Endothelial cell of umbilical vein (primary cell): ENCODE measurements around the gene TCERG1L. TPM values are rescaled to one million over a fixed set of nuclear protein-coding genes. Genes with fewer than 3 reads are reported as not detected.

ENCODE experiments used
- BruUV-seq: library from RNA; stranded (reverse); fragments of 400-500 nt; replicated peaks from 2 replicates; lab custom pipeline; 2021; lab: Mats Ljungman, UMichigan
- CTCF ChIA-PET: fragments of 300-600, 350-600 bp; sonication (Branson Sonifier 250); formaldehyde crosslinking; loops from one replicate; lab custom pipeline; 2021; ENCODE audit warnings: antibody characterized with exemption, inconsistent platforms; lab: Charles Lee
- POLR2A ChIA-PET: fragments of 300-600, 350-600 bp; sonication (Branson Sonifier 250); formaldehyde crosslinking; loops from one replicate; lab custom pipeline; 2021; ENCODE audit warnings: antibody characterized with exemption, inconsistent platforms; lab: Charles Lee
- DNase-seq: peaks from one replicate; pipeline ENCODE4 v3.0.0-alpha.2; 2011; ENCODE audit warnings: low read depth, low spot score
- FAIRE-seq: peaks from 2 replicates; lab custom pipeline; 2011; peaks lifted over from hg19 to GRCh38; lab: Jason Lieb, UNC
- H2AFZ ChIP-seq: 2 replicates; pipeline ENCODE4 v1.6.0; 2012; ENCODE audit warnings: low read depth, low read length, control low read depth, inconsistent platforms
- H3K27ac ChIP-seq: 2 replicates; pipeline ENCODE4 v1.5.1; 2011; ENCODE audit warnings: low read depth, mild to moderate bottlenecking, control low read depth, low read length, moderate library complexity; ENCODE audit not compliant: insufficient read depth
- H3K27me3 ChIP-seq, 2 experiments: 2 replicates each; pipeline versions ENCODE4 v1.6.0 to v1.6.1; 2011; ENCODE audit warnings: low read length in 2 of 2, mixed read lengths in 1 of 2; ENCODE audit not compliant: control insufficient read depth in 2 of 2, insufficient read depth in 2 of 2
- H3K36me3 ChIP-seq, 2 experiments: 2 replicates in 1 of 2; 3 replicates in 1 of 2; pipeline ENCODE4 v1.5.1; 2011; ENCODE audit warnings: low read length in 2 of 2, mild to moderate bottlenecking in 1 of 2, moderate library complexity in 1 of 2; ENCODE audit not compliant: control insufficient read depth in 2 of 2, insufficient read depth in 2 of 2; ENCODE audit errors: extremely low read depth in 1 of 2
- H3K4me1 ChIP-seq: 3 replicates; pipeline ENCODE4 v1.5.1; 2011; ENCODE audit warnings: mild to moderate bottlenecking, low read length; ENCODE audit not compliant: control insufficient read depth, insufficient read depth; ENCODE audit errors: extremely low read depth
- H3K4me2 ChIP-seq: 2 replicates; pipeline ENCODE4 v1.6.1; 2011; ENCODE audit warnings: low read length, control low read depth, mixed read lengths; ENCODE audit not compliant: insufficient read depth
- H3K4me3 ChIP-seq, 3 experiments: fragments of 200-600 bp in 1 of 3; sonication (generic), shearing (Covaris generic) in 1 of 3; replicated peaks in 1 of 3; 2 replicates each; pipeline ENCODE4 v1.5.1; 2011 to 2016; ENCODE audit warnings: control low read depth in 3 of 3, low read length in 3 of 3, mild to moderate bottlenecking in 2 of 3, inconsistent platforms in 1 of 3, low read depth in 1 of 3, moderate library complexity in 1 of 3; ENCODE audit not compliant: insufficient read depth in 1 of 3
- H3K79me2 ChIP-seq: 2 replicates; pipeline ENCODE4 v1.6.0; 2012; ENCODE audit warnings: low read length, inconsistent platforms; ENCODE audit not compliant: control insufficient read depth, insufficient read depth
- H3K9ac ChIP-seq: replicated peaks from 2 replicates; pipeline ENCODE3; 2011; ENCODE audit warnings: low read length, control low read depth; ENCODE audit not compliant: insufficient read depth; ENCODE audit errors: extremely low read depth
- H3K9me1 ChIP-seq: replicated peaks from 3 replicates; pipeline ENCODE4 v1.6.0; 2011; ENCODE audit warnings: mild to moderate bottlenecking, low read length; ENCODE audit not compliant: control insufficient read depth, insufficient read depth; ENCODE audit errors: extremely low read depth
- H3K9me3 ChIP-seq: replicated peaks from 2 replicates; pipeline ENCODE4 v1.5.1; 2012; ENCODE audit warnings: low read length, inconsistent platforms; ENCODE audit not compliant: control insufficient read depth, insufficient read depth
- H4K20me1 ChIP-seq: replicated peaks from 2 replicates; pipeline ENCODE3; 2011; ENCODE audit warnings: mild to moderate bottlenecking, low read length; ENCODE audit not compliant: control insufficient read depth, insufficient read depth; ENCODE audit errors: extremely low read depth
- EZH2 ChIP-seq: IDR thresholded peaks from 2 replicates; pipeline ENCODE4 v1.6.1; 2012; ENCODE audit warnings: borderline replicate concordance, low read depth, mild to moderate bottlenecking, moderate library complexity, low read length, inconsistent platforms; ENCODE audit not compliant: severe bottlenecking
- FOS ChIP-seq: IDR thresholded peaks from 2 replicates; pipeline ENCODE4 v1.6.1; 2011; ENCODE audit warnings: mild to moderate bottlenecking, low read length, moderate library complexity, borderline replicate concordance; ENCODE audit not compliant: insufficient read depth
- GATA2 ChIP-seq: IDR thresholded peaks from 2 replicates; pipeline ENCODE4 v1.7.0; 2011; ENCODE audit warnings: low read depth, mild to moderate bottlenecking, moderate library complexity, mixed read lengths, low read length; ENCODE audit not compliant: insufficient read length, insufficient read depth
- JUN ChIP-seq: IDR thresholded peaks from 2 replicates; pipeline ENCODE4 v1.6.1; 2011; ENCODE audit warnings: borderline replicate concordance, low read depth; ENCODE audit not compliant: insufficient read length, insufficient read depth
- MYC ChIP-seq: IDR thresholded peaks from one replicate; pipeline ENCODE4 v1.6.1; 2011; ENCODE audit warnings: mild to moderate bottlenecking, low read depth, low read length
- POLR2A ChIP-seq: IDR thresholded peaks from 2 replicates; pipeline ENCODE4 v1.6.1; 2012; ENCODE audit warnings: low read depth, mild to moderate bottlenecking, control low read depth, low read length
- POLR2AphosphoS5 ChIP-seq: IDR thresholded peaks from 2 replicates; pipeline ENCODE4 v1.6.1; 2012; ENCODE audit warnings: low read depth, mild to moderate bottlenecking, control low read depth, low read length, moderate library complexity; ENCODE audit not compliant: insufficient read depth
- dilution Hi-C: fragments of 300-500 bp; cut with MboI; formaldehyde crosslinking; loops from one replicate; pipeline ENCODE4 v1.15.0; 2019; ENCODE audit warnings: low sequenced_read_pairs; ENCODE audit not compliant: extremely low pct_ligation_motif_present
- intact Hi-C: fragments of 100-400 bp; cut with micrococcal nuclease; formaldehyde crosslinking; loops from one replicate; pipeline ENCODE4 v1.10.0; 2022
- polyA plus RNA-seq, 4 experiments: library from polyadenylated mRNA; depleted of rRNA in 3 of 4; stranded (reverse) in 3 of 4; unstranded in 1 of 4; fragments of >200 nt; gene quantifications; 2 replicates each; pipeline versions ENCODE4 v1.2.1 to v1.2.3, GENCODE V29; 2011 to 2012; ENCODE audit warnings: missing spikeins in 1 of 4
- total RNA-seq: library from RNA; stranded (reverse); gene quantifications from 2 replicates; pipeline ENCODE4 v1.2.3, GENCODE V29; 2021
- TF ChIP-seq, protein P1 (sequence below): IDR thresholded peaks from 2 replicates; pipeline ENCODE4 v1.6.1; 2011; ENCODE audit not compliant: insufficient read depth, insufficient read length
- TF ChIP-seq, protein P2 (sequence below), 2 donors: IDR thresholded peaks; 1 replicate in 1 of 2; 2 replicates in 1 of 2; pipeline ENCODE4 v1.5.1; 2011; ENCODE audit warnings: low read length in 2 of 2, mild to moderate bottlenecking in 2 of 2, moderate library complexity in 2 of 2, control low read depth in 1 of 2, inconsistent platforms in 1 of 2, low read depth in 1 of 2; ENCODE audit not compliant: insufficient read depth in 1 of 2; ENCODE audit errors: extremely low read depth in 1 of 2

TCERG1L gene
- total and polyA plus RNA-seq, 2 donors (not counting 3 experiments of a cell fraction or from before 2014, with no cell fraction given), result not detected

DNA sequence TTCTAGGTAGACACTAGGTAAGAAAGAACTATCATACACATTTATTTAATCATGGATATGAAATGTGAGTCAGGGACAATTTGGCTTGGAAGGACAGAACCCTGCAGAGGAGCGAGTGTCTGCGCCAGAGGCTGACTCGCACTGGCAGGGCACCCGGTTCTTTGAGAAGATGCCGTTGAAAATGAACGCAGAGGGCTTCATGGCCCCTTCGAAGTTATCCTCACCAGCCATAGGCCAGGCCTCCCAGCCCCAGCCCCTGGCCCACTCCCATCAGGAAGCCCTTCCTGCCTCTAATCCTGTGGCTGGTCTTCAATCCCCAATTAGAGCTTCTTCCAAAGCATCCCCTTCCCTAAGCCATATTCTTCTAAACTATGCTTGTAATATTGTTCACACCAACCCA is 239.8 kb downstream of the TCERG1L start:
- H3K27me3 ChIP-seq, result no peaks in the 10 kb centered on the region
- H3K36me3 ChIP-seq, result no peaks in the 10 kb centered on the region
- dilution Hi-C loops (no loop called here), intact Hi-C loops (no loop called here)
- no peak overlapping the region for H3K4me2 ChIP-seq
- H3K27ac ChIP-seq, result no peak overlapping the region
- H3K9me1 ChIP-seq, result no peaks in the 10 kb centered on the region
- POLR2A ChIA-PET, result no interaction called here
- H3K79me2 ChIP-seq, result no peaks in the 10 kb centered on the region
- no peaks in the 10 kb centered on the region for H3K4me1 ChIP-seq
- DNase-seq (no peak), FAIRE-seq (no peak)
- peaks cover 6% of the 10 kb centered on the region for H3K9me3 ChIP-seq
- no TSS peak for BruUV-seq
- no peaks in the 10 kb centered on the region for H4K20me1 ChIP-seq
- CTCF ChIA-PET, result no interaction called here
- H3K4me3 ChIP-seq, result no peak overlapping the region
- H3K9ac ChIP-seq, result no peak overlapping the region
- no peak overlapping the region for H2AFZ ChIP-seq
- TF ChIP-seq GATA2, result no peak
- no peak for TF ChIP-seq JUN
- TF ChIP-seq EZH2, result no peak
- no peak for TF ChIP-seq POLR2A

DNA sequence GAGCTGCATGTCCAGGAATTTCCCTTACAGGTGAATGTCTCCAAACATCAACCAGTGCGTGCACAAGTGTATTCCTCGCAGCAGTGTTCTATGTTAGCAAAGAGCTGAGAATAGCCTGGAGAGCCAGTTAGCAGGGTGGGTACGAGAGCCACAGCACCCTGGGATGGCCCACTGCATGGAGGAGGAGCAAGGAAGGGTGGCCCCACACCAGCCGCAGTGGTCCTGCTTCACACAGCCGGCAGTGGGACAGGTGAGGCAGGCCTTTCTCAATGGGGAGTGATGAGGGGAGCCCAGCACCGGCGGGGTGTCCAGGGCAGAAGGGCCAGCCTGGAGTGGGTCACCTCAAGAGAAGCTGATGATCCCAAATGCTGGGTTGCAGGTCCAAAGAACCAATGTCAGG is 240.7 kb downstream of the TCERG1L start:
- Histone ChIP-seq H3K27ac (no peak overlapping the region), H4K20me1 (no peaks in the 10 kb centered on the region), H3K9ac (no peak overlapping the region), H3K4me3 (no peak overlapping the region), H3K9me1 (no peaks in the 10 kb centered on the region), H2AFZ (no peak overlapping the region), H3K36me3 (no peaks in the 10 kb centered on the region), H3K4me2 (no peak overlapping the region), H3K79me2 (no peaks in the 10 kb centered on the region), H3K27me3 (no peaks in the 10 kb centered on the region), H3K4me1 (no peaks in the 10 kb centered on the region), H3K9me3 (peaks cover 6% of the 10 kb centered on the region)
- CTCF ChIA-PET, result no interaction called here
- BruUV-seq, result no TSS peak
- POLR2A ChIA-PET, result no interaction called here
- TF ChIP-seq, protein P1, sequence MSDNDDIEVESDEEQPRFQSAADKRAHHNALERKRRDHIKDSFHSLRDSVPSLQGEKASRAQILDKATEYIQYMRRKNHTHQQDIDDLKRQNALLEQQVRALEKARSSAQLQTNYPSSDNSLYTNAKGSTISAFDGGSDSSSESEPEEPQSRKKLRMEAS, result no peak
- no peak for TF ChIP-seq GATA2
- TF ChIP-seq POLR2AphosphoS5, result no peak
- TF ChIP-seq JUN, result no peak
- TF ChIP-seq FOS, result no peak
- TF ChIP-seq, protein P2, sequence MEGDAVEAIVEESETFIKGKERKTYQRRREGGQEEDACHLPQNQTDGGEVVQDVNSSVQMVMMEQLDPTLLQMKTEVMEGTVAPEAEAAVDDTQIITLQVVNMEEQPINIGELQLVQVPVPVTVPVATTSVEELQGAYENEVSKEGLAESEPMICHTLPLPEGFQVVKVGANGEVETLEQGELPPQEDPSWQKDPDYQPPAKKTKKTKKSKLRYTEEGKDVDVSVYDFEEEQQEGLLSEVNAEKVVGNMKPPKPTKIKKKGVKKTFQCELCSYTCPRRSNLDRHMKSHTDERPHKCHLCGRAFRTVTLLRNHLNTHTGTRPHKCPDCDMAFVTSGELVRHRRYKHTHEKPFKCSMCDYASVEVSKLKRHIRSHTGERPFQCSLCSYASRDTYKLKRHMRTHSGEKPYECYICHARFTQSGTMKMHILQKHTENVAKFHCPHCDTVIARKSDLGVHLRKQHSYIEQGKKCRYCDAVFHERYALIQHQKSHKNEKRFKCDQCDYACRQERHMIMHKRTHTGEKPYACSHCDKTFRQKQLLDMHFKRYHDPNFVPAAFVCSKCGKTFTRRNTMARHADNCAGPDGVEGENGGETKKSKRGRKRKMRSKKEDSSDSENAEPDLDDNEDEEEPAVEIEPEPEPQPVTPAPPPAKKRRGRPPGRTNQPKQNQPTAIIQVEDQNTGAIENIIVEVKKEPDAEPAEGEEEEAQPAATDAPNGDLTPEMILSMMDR (IDR thresholded peaks at IDR 0.05; ENCODE audit: extremely low read depth in 1 of 2, insufficient read depth in 1 of 2, low read depth in 1 of 2, low read length in 2 of 2), result no peak
- TF ChIP-seq MYC, result no peak
- TF ChIP-seq EZH2, result no peak
- no peak for TF ChIP-seq POLR2A
- no peak for DNase-seq
- FAIRE-seq, result no peak
- dilution Hi-C loops, result no loop called here
- intact Hi-C loops, result no loop called here
